ENCODE data around the gene PFAS. TPM values are rescaled to one million over a fixed set of nuclear protein-coding genes. Genes with fewer than 3 reads are reported as not detected.

The PFAS gene
- total and polyA plus RNA-seq, 10 of the 15 experiments (the other 5 are each of a cell fraction or from before 2014, with no cell fraction given): 13.9 to 122 (median 47.2) TPM

DNA sequence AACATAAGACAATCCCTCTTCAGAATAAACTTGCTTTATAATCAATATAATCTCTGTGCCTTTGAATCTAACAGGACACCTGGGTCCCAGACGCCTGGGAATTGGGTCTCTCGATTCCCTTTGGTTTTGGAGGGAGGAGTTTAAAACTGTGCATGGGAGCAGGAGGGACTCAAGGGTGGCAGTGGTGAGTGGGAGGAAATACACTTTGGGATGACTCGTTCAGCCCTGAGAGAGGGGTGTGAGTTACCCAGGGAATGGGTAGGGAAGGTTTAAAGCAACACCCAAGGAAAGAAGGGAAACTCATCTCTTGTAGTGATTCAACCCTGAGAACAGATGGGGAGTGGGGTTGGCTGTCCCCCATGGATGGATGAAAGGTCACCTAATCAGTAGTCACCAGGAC is 41.0 kb downstream of the PFAS start:
- 13% methylated on average over 3 of the region's 3 CpGs for WGBS (ENCODE audit: insufficient coverage, insufficient replicate concordance, low lambda C conversion rate, missing lambda C conversion rate)
- intact Hi-C loops (cut with micrococcal nuclease; ENCODE audit: unreplicated experiment) (no loop called here), in situ Hi-C loops (cut with MboI) (no loop called here)
- Histone ChIP-seq H3K79me2 (ENCODE audit: control insufficient read depth, insufficient read depth, low read length) (peaks cover 6% of the 10 kb centered on the region), H3K4me3 (peak overlapping the region; percentile 93; the same call in 1 of the 2 replicates), H3K27ac (ENCODE audit: control insufficient read depth, insufficient read depth) (no peak overlapping the region), H3K27me3 (replicated peaks in 1 of 2; ENCODE audit: control insufficient read depth in 2 of 2, insufficient read depth in 2 of 2, low read length in 1 of 2) (no peaks in the 10 kb centered on the region), H2AFZ (ENCODE audit: control insufficient read depth, low read depth, low read length) (no peak overlapping the region), H3K9me3 (replicated peaks; ENCODE audit: control insufficient read depth, insufficient read depth, low read length) (no peaks in the 10 kb centered on the region), H3K4me1 (ENCODE audit: control insufficient read depth, insufficient read depth, low read length) (peaks cover 28% of the 10 kb centered on the region), H3K4me2 (ENCODE audit: control insufficient read depth, insufficient read depth) (peak overlapping the region; percentile 88), H3K36me3 (ENCODE audit: control insufficient read depth in 2 of 2, insufficient read depth in 2 of 2, low read length in 1 of 2) (no peaks in the 10 kb centered on the region), H4K20me1 (ENCODE audit: control insufficient read depth, insufficient read depth) (no peaks in the 10 kb centered on the region), H3K9ac (ENCODE audit: control insufficient read depth, insufficient read depth, low read length) (peak overlapping the region; percentile 92; the same call in 1 of the 2 replicates)
- CTCF ChIA-PET: no interaction called here
- no TSS peak for BruUV-seq (replicated peaks)
- TF ChIP-seq ZNF274 (IDR thresholded peaks at IDR 0.05; ENCODE audit: insufficient read depth, insufficient read length) (no peak), NFIC (IDR thresholded peaks at IDR 0.05; ENCODE audit: low read depth, low read length) (no peak)
- FAIRE-seq (no peak), DNase-seq (ENCODE audit: low read depth, low spot score) (no peak), ATAC-seq (no peak)
- SMC1A ChIA-PET (ENCODE audit: uncharacterized antibody, unreplicated experiment): interaction anchor here (1.8 kb wide), 1 partner anchor 40 kb away, joined by 4 read pairs; the partner anchor contains the start of gene PFAS
- POLR2A ChIA-PET: interaction anchor here (2.2 kb wide), 1 partner anchor 42 kb away, joined by 19 read pairs; the partner anchor contains the start of genes CTC1 and PFAS
- RAD21 ChIA-PET (ENCODE audit: unreplicated experiment): no interaction called here

DNA sequence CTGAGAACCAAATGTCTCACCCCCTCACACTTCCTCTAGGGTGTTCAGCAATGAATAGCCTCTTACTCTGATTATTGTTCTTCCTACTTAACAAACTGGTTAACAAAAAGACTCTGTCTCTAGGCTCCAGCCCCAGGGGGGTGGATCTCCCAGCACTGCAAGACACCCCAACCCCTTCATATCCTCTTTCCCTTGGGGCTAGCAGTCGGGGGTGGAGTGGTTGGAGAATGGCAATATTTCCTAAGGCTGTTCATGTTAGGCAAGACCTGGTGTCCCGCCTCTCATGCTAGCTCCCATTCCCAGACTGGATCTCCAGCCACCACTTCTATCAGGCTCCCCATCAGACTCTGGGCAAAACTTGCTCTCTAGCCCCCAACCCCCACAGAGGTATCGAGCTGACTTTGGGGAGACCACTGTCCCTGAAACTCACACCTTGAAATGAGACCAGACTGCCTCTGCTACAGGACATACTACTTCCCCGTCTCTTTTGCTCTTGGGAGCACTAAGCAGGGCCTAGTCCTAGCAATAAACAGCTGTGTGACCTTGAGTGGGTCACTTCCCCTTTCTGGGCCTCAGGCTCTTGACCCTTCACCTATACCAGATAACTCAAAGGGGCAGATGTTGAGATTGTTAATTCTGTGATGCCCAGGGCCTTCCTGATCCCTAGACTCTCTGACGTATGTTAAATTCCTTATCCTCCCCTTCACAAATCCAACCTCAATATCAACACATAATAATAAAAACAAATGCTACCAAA is 43.7 kb downstream of the PFAS start:
- no peaks in the 10 kb centered on the region for H4K20me1 ChIP-seq (ENCODE audit: control insufficient read depth, insufficient read depth)
- ATAC-seq: no peak
- H3K4me3 ChIP-seq: no peak overlapping the region
- no peak for FAIRE-seq
- TF ChIP-seq SPI1 (IDR thresholded peaks at IDR 0.05; ENCODE audit: borderline replicate concordance, insufficient read depth, low read depth, low read length): peak; percentile 82
- TF ChIP-seq CHD2 (IDR thresholded peaks at IDR 0.05; ENCODE audit: borderline replicate concordance, low read depth, low read length): no peak
- TF ChIP-seq NR2F1 (conservative IDR thresholded peaks at IDR 0.05): peak; percentile 90
- no peak for TF ChIP-seq FOXK2 (IDR thresholded peaks at IDR 0.05)
- peak; percentile 15 for TF ChIP-seq MEF2B (IDR thresholded peaks at IDR 0.05; ENCODE audit: partially characterized antibody, poor library complexity, severe bottlenecking)
- peak; percentile 65 for TF ChIP-seq NR2C1 (IDR thresholded peaks at IDR 0.05)
- H3K4me1 ChIP-seq (ENCODE audit: control insufficient read depth, insufficient read depth, low read length): peaks cover 29% of the 10 kb centered on the region
- H3K27me3 ChIP-seq (replicated peaks in 1 of 2; ENCODE audit: control insufficient read depth in 2 of 2, insufficient read depth in 2 of 2, low read length in 1 of 2): no peaks in the 10 kb centered on the region
- H3K4me2 ChIP-seq (ENCODE audit: control insufficient read depth, insufficient read depth): peak overlapping the region; percentile 22
- intact Hi-C loops (cut with micrococcal nuclease; ENCODE audit: unreplicated experiment): no loop called here
- H3K27ac ChIP-seq (ENCODE audit: control insufficient read depth, insufficient read depth): no peak overlapping the region
- ChIA-PET POLR2A (interaction anchor here (0.5 to 1.2 kb wide), 6 partner anchors 43 to 174 kb away, joined by 3 to 6 read pairs (median 5); partner anchors contain the start of genes BORCS6 and CTC1), CTCF (interaction anchor here (0.8 to 1.2 kb wide), 3 partner anchors 8 to 174 kb away, joined by 3 to 5 read pairs (median 3); no protein-coding TSS in a partner anchor), RAD21 (ENCODE audit: unreplicated experiment) (interaction anchor here (0.9 to 1.0 kb wide), 2 partner anchors 43 to 45 kb away, joined by 3 read pairs; partner anchors contain the start of genes CTC1 and PFAS), SMC1A (ENCODE audit: uncharacterized antibody, unreplicated experiment) (interaction anchor here (0.7 to 3.8 kb wide), 5 partner anchors 11 to 71 kb away, joined by 3 to 40 read pairs (median 4); no protein-coding TSS in a partner anchor)
- BruUV-seq (replicated peaks): no TSS peak
- H3K9ac ChIP-seq (ENCODE audit: control insufficient read depth, insufficient read depth, low read length): no peak overlapping the region
- no peaks in the 10 kb centered on the region for H3K9me3 ChIP-seq (replicated peaks; ENCODE audit: control insufficient read depth, insufficient read depth, low read length)
- peak overlapping the region; percentile 35 for H2AFZ ChIP-seq (ENCODE audit: control insufficient read depth, low read depth, low read length)
- no peak for DNase-seq (ENCODE audit: low read depth, low spot score)
- in situ Hi-C loops (cut with MboI): no loop called here
- no peaks in the 10 kb centered on the region for H3K36me3 ChIP-seq (ENCODE audit: control insufficient read depth in 2 of 2, insufficient read depth in 2 of 2, low read length in 1 of 2)
- 46% methylated on average over 5 of the region's 5 CpGs for WGBS (ENCODE audit: insufficient coverage, insufficient replicate concordance, low lambda C conversion rate, missing lambda C conversion rate)
- H3K79me2 ChIP-seq (ENCODE audit: control insufficient read depth, insufficient read depth, low read length): peaks cover 6% of the 10 kb centered on the region

Measured in GM12878 (cell line).